GM20000 (cell line): ENCODE measurements around the gene SREBF1.

ENCODE experiments used
- DNase-seq: peaks from one replicate; pipeline ENCODE4 v3.0.0; 2012; ENCODE audit warnings: low spot score
- TF ChIP-seq, protein P1 (sequence below): IDR thresholded peaks from 2 replicates; pipeline ENCODE4 v1.5.1; 2012; ENCODE audit warnings: mild to moderate bottlenecking, control low read depth; ENCODE audit errors: extremely low read depth, missing control alignments

The SREBF1 gene

DNA sequence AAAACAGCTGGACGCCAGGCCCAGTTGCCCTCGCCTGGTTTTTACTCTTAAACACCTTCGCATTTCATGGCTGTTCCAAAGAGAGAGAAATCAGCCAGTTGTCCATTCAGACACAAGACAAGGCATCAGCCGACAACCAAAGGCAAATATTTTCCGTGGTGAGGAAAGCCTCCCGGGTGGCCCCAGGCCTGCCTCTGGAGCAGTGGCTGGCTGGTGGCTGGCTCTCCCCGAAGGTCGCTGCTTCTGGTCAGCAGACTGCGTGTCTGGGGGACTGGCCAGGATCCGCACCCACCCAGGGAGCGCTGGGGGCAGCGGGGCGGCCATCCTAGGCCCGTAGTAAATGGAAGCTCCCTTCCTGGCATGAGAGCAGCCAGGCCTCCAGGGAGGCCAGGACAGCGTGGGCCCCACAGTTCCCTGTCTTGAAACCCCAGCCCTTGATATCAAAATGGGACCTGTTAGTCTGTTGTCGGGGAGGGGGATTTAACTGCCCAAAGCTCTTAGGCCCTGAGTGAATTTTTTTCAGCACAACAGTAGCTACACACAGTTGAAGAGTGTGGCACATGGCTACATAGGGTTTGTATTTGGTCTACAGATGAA lies 57.7 kb downstream of the SREBF1 start:
- TF ChIP-seq, protein P1, sequence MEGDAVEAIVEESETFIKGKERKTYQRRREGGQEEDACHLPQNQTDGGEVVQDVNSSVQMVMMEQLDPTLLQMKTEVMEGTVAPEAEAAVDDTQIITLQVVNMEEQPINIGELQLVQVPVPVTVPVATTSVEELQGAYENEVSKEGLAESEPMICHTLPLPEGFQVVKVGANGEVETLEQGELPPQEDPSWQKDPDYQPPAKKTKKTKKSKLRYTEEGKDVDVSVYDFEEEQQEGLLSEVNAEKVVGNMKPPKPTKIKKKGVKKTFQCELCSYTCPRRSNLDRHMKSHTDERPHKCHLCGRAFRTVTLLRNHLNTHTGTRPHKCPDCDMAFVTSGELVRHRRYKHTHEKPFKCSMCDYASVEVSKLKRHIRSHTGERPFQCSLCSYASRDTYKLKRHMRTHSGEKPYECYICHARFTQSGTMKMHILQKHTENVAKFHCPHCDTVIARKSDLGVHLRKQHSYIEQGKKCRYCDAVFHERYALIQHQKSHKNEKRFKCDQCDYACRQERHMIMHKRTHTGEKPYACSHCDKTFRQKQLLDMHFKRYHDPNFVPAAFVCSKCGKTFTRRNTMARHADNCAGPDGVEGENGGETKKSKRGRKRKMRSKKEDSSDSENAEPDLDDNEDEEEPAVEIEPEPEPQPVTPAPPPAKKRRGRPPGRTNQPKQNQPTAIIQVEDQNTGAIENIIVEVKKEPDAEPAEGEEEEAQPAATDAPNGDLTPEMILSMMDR = no peak

DNA sequence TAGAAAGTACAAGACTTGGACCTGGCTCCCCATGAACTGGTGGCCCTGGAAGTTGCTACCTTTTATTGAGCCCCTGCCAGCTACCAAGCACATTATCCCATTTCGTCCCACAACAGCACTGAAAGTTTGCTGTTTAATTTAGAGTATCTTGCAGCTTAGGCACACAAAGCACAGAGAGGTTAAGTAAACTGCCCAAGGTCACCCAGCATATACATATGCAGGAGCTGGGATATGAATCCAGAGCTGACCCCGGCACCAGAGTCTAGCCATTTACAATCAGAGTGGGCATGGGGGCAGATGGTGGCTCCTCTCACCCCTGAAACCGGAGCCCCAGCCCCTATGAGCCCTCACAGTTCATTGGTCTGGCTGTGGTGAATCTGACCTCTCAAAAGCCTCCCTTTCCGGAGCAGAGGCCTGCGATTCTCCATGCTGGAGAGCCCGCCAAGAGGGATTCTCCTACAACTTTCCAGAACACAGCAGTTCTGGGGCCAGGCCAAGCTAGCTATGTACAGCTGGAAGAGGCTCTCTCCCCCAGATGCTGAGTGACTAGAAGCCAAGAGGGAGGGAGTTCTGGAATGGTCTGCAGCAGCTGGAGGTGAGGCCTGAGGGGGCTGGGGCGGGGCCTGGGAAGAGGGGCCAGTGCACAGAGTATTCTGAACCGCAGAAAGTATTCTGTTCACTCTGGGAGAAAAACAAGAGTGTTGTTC lies 58.3 kb downstream of the SREBF1 start:
- DNase-seq = no peak
- TF ChIP-seq, protein P1 = no peak

More for the DNA sequence above, 57.7 kb downstream of the SREBF1 start:
- DNase-seq = no peak

DNA sequence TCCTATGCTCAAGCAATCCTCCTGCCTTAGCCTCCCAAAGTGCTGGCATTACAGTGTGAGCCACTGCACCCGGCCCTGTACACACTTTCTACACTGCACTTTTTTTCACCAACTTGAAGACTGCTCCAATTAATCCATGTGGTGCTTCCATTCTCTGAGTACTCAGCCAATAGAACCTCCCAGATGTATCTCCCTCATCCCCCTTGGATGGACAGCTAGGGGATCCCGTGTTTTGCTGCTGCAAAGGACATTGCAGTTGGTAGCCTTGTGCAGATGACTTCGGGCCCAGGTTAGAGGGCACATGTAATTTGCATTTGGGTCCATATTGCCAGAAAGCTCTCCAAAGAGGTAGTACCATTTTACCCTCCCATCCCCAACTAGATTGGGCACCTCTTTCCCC lies 59.9 kb downstream of the SREBF1 start:
- DNase-seq = no peak
- TF ChIP-seq, protein P1 = no peak

DNA sequence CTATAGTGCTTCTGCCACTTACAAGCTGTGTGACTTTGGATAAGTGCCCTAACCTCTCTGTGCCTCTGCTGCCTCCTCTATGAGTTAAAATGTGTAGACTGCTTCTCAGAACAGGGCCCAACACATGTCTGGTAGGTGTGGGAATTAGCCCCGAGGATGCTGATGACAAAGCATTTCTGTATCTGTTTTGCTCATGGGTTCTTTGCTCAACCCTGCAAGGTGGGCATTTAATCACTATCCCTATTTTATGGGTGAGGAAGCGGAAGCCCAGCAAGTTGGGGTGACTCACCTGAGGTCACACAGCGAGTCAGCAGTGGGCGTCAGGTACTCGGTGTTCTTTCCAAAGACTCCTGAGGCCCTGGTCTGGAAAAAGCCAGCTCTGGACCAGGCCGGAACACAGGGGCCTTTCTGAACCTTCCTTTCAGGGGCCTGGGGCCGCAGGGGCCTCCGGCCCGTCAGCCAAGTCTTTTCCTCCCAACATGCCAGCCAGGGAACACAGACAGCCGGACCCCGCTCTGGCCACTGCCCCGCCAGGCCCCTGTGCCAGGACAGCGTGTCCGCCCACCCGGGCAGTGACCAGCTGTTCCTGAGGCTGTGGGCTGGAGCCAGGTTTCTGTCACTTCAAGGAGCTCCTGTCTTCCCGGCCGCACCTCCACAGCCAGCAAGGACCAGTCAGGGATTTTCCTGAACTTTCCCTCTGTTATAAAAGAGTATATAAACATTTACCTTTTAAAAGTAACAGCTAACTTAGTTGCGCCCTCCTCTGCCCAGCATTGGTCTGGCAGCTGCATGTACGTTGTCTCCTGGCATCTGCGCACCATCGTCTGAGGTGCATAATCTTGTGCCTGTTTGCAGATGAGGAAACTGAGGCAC lies 62.5 kb downstream of the SREBF1 start:
- TF ChIP-seq, protein P1 = no peak
- no peak for DNase-seq

DNA sequence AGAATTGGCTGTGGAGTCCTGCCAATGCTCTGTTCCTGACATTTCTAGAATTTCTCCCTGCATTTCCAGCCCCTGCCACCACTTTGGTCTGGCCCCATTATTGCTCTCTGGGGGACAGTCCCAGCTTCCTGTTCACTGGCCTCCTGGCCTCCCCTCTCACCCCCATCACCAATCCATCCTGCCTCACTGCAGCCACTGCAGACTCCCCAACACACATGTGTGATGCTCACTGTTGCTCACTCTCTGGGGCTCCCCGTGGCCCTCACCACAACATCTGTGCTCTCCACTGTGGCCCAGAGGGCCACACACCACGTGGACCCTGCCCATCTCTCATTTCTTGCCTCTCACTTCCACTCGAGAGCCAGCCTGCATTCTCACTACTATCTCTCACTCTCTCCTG lies 64.6 kb downstream of the SREBF1 start:
- TF ChIP-seq, protein P1 = no peak
- DNase-seq = no peak

DNA sequence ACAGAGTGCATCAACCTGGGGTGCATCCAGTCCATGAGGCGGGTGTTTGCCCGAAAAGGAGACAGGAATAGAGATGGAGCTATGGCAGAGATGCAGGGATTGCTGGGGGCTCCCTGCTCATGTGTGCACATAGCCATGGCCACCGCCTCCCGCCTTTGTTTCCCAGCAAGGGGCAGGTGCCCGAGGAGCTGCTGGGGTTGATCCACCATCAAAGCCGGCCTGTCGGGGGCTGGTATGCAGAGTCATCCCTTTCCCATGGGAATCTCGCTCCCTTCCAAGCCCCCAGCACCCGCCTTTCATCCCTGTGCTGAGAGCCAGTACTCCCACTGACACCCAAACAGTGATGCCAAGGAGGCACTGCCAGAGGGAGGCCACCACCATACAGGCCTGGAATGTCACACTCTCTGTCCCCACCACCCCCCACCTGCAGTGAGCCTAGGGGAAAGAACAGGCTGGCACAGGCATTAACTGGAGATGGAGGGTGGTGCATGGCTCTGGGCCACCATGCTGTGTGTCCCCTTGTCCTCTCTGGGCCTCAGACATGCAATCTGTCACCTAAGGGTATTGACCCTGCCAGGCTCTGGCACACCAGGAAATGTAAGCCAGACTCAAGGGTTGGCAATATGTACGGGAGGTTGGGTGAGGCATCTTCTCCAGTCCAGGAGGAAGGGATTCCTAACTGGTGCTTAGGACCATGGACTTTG lies 65.1 kb downstream of the SREBF1 start:
- TF ChIP-seq, protein P1 = no peak
- DNase-seq = no peak
